ENCODE data around the gene SNX6. TPM values are rescaled to one million over a fixed set of nuclear protein-coding genes. Genes with fewer than 3 reads are reported as not detected.
"Not testable (repeated sequence)": the region's sequence is repeated elsewhere in the genome, so short reads cannot be mapped to it uniquely, and the experiment has no call there.

The SNX6 gene
- polyA plus RNA-seq, 1 donor, result 67.4 TPM

GRCh38 chr14:34562037-34562775, 67.7 kb downstream of the SNX6 start:
- not testable (repeated sequence) for DNase-seq

- DNase-seq, result not testable (repeated sequence)
These were observed 73.5 kb downstream of the SNX6 start for GRCh38 chr14:34556498-34556829.

GRCh38 chr14:34555583-34556497, 74.1 kb downstream of the SNX6 start:
- DNase-seq, result not testable (repeated sequence)

GRCh38 chr14:34554540-34555250, 75.3 kb downstream of the SNX6 start:
- DNase-seq, result no peak

GRCh38 chr14:34549276-34549966, 80.5 kb downstream of the SNX6 start:
- DNase-seq, result not testable (repeated sequence)

- DNase-seq, result no peak
These were observed 81.4 kb downstream of the SNX6 start for GRCh38 chr14:34548472-34548981.

- not testable (repeated sequence) for DNase-seq
These were observed 82.8 kb downstream of the SNX6 start for GRCh38 chr14:34547136-34547520.

GRCh38 chr14:34546272-34547135, 83.4 kb downstream of the SNX6 start:
- not testable (repeated sequence) for DNase-seq

- DNase-seq, result not testable (repeated sequence)
These were observed 89.5 kb downstream of the SNX6 start for GRCh38 chr14:34540181-34541059.

GRCh38 chr14:34539407-34540180, 90.4 kb downstream of the SNX6 start, which contains the start of gene EAPP:
Gene EAPP, minus strand, starts transcription at chr14:34539701. Its CDS starts 73 bp downstream, at chr14:34539628.
- peak; percentile 97 for DNase-seq

GRCh38 chr14:34538871-34539406, 91.0 kb downstream of the SNX6 start:
- DNase-seq, result no peak

GRCh38 chr14:34538096-34538495, 91.9 kb downstream of the SNX6 start:
- DNase-seq, result not testable (repeated sequence)

GRCh38 chr14:34537677-34538009, 92.3 kb downstream of the SNX6 start:
- DNase-seq, result no peak

- DNase-seq, result no peak
These were observed 92.8 kb downstream of the SNX6 start for GRCh38 chr14:34536951-34537676.

GRCh38 chr14:34527591-34527990, 102.4 kb downstream of the SNX6 start:
- no peak for DNase-seq

- DNase-seq, result not testable (repeated sequence)
These were observed 105.7 kb downstream of the SNX6 start for GRCh38 chr14:34524216-34524615.

GRCh38 chr14:34522496-34522895, 107.5 kb downstream of the SNX6 start:
- DNase-seq, result no peak

GRCh38 chr14:34521071-34521470, 108.9 kb downstream of the SNX6 start:
- not testable (repeated sequence) for DNase-seq

Data from hindlimb muscle (tissue), 1 donor.